Hematopoietic multipotent progenitor cell treated with erythropoietin and hydrocortisone succinate and interleukin-3 and kit ligand, for 4 days (in vitro differentiated cells): Measurements from ENCODE around the gene TCFL5.

Experiments
- DNase-seq: peaks from one replicate; pipeline ENCODE4 v3.0.0-alpha.2; 2015

Gene TCFL5

DNA sequence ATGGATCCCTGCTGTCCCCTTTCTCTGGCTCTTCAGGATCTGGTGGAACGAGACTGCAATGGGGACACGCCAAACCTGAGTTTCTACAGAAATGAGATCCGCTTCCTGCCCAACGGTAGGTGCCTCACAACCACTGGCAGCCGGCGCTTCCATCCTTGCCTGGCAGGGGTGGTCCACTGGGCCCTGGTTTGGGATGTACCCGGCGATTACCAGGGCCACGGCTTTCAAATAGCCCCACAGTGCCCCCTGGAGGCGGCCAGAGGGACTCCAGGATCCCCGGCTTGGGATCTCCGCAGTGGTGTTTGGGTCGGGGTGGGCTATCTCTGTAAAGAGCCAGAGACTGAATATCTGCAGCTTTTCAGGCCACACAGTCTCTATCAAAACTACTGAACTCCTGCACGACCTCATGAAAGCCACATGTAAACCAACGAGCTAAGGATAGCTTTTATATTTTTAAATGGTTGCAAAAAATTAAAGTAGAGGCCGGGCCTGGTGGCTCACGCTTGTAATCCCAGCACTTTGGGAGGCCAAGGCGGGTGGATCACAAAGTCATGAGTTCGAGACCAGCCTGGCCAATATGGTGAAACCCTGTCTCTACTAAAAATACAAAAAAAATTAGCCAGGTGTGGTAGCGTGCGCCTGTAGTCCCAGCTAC, 53.3 kb downstream of the TCFL5 start:
- DNase-seq = peak; percentile 83

DNA sequence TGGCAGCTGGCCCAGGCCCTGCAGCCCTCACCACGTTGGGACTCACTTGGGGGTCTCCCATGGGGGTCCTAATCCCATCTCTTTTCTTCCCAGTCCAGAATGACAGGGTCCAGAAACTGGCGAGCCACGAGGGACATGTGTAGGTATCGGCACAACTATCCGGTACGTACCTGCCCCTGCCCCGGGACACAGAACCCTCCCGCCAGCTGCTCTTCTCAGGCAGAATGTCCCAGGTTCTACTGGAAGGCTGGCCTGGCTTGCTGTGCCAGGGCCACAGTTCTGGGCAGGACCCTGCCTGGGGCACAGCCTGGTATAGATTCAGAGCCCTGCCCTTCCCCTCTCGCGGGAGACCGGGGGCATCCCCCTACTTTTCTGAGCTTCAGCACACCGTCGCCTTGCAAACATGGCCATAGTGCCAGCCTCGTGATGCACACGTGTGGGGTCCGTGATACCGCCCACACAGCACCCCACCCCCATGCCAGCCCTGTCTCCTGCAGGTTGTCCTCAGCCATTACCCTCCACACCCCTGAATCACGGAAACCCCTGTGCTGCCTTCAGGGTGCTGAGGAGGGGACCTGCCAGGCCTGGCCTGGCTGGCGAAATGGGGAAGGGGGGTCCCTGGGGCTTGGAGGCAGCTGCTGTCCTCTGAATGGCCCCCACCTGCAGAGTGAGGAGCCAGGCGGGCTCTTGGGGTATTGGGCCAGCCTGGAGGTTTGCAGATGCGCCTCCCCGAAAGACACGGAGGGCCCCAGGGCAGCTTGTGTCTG, 54.0 kb downstream of the TCFL5 start:
- DNase-seq = no peak

DNA sequence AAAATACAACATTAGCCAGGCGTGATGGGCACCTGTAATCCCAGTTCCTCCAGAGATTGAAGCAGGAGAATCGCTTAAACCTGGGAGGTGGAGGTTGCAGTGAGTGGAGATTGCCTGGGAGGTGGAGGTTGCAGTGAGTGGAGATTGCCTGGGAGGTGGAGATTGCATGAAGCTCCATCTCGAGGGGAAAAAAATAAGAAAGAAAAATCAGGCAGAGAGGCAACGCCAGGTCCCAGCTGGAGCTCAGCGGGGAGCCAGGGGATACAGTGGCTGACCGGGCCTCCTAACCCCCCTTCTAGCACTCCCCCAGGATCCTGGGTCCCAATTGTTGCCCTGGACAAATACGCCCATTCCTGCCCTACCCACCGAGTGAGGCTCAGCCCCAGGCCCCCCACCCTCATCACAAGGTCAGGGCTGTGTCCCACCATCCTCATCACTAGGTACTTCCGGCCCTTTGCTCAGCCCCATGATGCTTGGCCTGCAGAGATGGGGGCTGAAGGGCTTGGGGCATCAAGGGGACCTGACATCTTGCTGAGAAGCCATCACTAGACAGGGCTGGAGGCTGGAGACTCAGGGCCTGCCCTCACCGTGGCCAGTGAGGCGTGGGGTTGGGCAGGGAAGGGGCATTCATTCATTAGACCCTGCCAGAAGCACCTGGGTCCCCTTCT, 55.1 kb downstream of the TCFL5 start:
- no peak for DNase-seq

DNA sequence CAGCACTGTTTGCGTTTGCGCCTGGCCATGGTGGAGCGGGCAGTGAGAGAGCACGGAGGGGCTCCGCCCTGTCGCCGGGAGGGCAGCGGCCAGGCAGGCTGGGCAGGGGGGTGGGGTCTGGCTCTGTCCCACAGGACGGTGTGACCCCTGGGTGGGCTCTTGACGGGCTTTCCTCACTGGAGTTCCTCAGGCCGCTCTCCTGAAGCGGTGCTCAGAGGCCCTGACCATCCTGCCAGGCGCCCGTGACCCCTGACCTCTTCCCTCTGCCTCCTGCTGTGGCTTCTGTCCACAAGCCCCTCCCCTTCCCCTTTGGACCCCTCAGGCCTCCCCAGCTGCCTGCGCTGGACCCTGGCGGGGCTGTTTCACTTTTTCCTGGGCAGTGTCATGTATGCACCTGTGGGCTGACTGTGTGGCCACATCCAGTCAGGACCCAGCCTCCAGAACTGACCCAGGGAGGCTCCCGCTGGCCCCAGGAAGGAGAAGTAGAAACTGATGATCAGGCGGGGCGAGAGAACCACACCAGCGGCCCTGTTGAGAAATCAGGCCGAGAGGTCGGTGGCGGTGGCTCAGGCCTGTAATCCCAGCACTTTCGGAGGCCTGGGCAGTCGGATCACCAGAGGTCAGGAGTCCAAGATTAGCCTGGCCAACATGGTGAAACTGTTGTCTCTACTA, 55.8 kb downstream of the TCFL5 start:
- no peak for DNase-seq

DNA sequence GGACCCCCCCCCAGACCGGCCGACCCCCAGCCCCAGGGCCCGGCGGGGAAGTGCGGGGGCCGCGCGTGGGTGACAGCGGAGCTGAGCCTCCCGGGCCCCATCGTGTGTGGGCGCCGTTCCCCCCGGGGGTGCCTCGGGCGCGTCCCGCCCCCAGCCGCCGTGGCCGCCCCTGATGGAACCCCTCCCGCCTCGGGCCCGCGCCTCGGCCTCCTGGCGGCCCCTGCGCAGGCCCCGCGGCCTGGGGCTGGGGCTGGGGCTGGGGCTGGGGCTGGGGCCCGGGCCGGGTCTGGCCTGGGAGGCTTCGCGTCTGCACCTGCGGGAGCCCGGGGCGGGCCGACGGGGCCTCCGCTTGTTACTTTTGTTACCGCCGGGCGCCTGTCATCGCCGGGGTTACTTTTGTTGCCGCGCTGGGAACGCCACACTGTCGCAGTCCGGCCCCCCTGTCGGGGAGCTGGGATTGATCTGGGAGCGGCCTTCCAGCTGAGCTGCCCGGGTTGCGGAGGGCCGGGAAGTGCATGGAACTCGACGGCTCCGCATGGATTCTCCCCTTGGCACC, 56.4 kb downstream of the TCFL5 start:
- DNase-seq = no peak

DNA sequence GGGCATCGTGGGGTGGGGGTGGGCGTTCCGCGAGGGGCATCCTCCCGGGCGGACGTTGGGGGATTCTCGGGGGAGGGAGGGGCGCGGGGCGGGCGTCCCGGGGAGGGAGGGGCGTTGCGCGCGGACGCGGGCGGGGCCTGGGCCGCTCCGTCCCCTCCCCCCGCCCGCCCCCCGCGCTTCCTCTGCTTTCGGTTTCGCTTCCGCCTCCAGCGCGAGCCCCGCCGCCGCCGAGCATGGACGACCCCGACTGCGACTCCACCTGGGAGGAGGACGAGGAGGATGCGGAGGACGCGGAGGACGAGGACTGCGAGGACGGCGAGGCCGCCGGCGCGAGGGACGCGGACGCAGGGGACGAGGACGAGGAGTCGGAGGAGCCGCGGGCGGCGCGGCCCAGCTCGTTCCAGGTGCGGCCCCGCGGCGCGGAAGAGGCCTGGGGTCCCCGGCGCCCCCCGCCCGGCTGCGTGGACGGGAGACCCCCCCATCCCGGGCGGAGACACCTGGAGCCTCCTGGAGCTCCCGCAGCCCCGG, 56.9 kb downstream of the TCFL5 start, which contains the start of gene OGFR:
Gene OGFR (plus strand): TSS at position 209 of the 528 bp plus-strand sequence. CDS start 25 bp downstream, at position 234.
- peak; percentile 80 for DNase-seq

DNA sequence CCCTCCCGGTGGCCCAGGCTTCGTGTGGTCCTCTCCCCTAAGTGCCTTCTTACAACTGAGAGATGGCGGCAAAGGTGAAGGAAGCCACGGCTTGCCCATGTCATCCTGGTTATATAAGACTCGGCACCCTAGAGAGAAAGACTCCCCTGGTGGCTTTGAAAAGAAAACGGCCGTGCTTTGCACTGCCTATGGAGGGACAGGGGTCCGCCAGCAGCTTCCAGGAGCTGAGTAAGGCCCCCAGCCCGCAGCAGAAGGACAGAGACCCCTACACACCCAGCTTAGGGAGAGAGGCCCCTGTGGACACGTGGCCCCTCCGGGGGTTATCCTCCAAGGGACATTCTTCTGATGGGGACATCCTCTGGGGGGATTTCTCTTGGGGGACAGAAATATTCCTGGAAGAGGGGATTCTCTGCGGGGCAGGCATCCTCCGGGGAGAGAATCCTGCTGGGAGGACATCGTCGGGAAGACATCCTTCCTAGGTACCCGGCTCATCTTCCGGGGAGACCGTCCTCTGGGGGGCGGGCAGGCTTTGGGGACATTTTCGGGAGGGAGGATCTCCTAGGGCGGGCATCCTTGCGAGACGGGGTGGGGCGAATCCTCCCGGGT, 57.5 kb downstream of the TCFL5 start:
- DNase-seq = peak; percentile 60

DNA sequence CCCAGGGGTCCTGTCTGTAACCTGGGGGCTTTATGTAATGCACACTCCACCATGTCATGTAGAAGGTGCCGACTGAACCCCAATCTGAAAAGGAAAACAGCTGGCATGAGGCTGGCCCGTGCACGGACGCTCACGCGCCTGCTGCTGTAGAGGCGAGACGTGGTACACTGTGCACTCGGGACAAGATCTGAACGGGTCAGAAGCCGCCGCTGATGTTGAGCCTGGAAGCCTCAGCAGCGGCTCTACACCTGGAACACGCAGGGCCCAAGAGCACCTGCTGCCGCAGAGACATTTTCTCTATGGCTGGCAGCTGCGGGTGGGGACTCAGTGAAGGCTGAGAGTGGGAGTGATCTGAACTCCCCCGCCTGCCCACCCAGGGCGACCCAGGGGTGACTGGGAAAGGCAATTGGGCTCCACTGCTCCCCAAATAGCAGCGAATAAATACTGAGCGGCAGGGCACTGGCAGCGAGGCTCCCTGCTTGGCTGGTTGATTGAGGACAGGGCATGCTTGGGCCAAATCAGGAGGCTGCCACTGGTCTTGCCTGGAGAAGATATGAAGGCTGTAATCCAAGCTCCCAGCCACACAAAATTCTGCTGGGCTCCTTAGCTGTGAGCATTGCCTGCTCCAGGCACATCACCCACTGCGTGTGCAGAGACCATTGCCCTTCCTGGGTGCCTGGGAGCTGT, 59.5 kb downstream of the TCFL5 start:
- DNase-seq = no peak

DNA sequence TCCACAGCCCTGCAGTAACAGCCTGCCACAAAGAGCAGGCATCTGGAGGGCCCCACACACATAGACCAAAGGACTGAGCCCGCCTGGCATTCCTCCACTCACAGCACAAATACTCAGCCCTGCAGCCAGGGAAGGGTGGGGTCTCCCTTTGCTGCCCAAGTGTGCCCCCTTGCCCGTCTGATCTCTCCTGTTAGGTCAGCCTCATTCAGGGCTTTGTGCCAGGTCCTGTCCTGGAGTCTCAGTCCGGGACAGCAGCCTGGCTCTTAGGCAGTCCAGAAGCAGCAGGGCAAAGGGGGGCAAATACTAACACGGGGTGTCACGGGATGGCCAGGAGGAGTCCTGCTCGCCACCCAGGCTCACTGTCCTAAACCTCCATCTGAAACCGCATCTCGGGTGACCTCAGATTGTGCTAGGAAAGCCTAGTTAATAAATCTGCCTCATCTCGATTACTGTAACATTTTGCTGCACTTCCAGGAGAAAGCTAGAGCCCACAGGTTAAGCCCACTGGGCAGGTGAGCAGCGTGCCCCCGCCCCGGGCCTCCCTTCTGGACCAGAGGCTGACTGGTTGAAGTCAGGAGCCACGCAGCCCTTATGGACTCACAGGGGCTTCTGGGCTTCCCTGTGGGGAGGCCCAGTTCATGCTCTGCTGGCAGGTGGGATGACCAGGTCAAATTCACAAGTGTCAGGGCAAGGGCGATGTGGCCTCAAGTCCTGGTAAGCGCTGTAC, 60.2 kb downstream of the TCFL5 start:
- no peak for DNase-seq

DNA sequence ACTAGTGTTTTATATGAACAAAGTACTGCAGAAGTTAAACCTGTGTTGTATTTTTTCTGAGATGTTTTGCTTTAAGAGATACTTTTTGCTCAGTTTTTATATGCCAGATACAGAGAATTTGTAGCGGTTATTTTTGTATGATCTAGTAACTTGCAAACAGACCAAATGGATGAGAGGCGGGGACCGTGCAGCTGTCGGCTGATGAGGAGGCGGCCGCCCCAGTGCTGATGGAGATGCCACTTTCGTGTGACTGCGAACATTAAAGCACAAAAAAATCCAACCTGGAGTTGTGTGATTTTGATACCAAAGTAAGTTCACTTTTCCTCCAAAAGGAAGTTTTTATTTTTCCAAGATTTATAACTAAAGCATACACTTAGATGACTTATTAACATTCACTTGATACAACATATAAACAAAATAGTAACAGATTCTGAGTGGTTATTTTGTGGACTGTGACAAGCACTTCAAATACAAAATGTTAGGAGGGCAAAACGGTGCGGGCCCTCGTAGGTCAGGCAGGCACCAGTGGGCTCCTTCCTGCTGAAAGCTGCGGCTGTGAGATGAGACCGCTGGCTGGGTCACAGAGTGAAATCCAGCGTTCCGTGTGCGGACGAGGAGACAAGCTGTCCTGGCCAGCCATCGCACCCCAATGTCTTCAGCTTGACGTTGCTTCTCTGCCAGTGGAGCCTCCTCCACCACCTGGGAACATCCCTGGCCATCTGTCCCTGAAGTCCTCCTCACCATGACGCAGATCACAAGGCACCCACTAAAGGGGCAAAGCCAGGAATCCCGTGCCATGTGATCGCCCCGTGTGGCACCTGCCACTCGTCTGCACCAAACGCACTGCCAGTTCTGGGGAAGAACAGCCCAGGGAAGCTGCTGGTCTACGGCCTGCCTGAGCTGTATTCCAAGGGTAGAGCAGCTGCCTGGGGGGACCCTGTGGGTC, 61.0 kb downstream of the TCFL5 start:
- no peak for DNase-seq

DNA sequence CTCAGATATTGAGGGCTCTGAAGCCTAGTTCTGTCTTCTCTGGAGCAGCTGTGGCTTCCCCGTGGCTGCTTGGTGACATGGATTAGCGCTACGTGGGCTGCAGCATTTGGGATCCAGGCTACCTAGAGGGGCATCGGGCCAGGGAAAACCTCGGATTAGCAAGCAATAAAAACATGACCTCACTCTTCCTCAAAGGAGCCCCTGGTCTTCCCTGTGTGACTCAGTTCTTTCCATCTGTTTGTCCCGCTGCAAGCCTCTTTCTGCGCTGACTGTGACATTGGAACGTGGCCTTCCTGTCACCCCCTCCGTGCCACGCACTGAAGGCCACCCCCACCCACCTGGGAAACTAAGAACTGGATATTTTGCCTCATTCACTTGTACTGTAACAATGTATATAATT, 61.7 kb downstream of the TCFL5 start:
- DNase-seq = no peak

DNA sequence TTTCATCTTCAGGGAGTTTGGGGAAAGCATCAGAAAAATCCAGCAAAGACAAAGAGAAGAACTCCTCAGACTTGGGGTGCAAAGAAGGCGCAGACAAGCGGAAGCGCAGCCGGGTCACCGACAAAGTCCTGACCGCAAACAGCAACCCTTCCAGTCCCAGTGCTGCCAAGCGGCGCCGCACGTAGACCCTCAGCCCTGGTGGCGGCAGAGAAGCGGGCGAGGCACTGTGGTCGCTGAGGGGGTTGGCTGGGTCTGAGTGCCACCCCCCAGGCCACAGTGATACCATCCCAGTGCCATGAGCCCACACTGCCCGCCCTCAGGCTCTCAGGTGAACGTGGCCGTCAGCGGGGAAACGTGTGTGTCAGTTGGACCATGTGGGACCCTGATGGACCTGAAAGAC, 62.2 kb downstream of the TCFL5 start:
- DNase-seq = no peak

DNA sequence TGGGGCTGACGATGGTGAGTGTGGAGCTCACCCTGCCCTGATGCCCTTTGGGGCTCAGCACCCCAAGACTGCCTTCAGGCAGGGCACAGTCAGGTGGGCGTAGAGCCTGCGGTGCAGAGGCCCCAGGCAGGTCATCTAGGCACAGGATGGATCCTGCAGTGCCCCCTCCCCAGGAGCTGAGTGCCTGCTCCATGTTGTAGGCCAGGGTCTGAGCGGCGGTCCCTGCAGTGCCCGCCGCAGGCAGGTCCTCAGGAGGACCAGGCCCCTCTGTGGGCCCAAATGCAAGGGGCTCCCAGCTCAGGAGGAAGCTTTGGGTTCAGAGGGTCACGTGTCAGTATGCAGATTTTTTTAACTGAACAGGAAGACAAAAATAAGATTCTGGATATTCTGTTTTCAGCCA, 62.6 kb downstream of the TCFL5 start:
- DNase-seq = no peak

DNA sequence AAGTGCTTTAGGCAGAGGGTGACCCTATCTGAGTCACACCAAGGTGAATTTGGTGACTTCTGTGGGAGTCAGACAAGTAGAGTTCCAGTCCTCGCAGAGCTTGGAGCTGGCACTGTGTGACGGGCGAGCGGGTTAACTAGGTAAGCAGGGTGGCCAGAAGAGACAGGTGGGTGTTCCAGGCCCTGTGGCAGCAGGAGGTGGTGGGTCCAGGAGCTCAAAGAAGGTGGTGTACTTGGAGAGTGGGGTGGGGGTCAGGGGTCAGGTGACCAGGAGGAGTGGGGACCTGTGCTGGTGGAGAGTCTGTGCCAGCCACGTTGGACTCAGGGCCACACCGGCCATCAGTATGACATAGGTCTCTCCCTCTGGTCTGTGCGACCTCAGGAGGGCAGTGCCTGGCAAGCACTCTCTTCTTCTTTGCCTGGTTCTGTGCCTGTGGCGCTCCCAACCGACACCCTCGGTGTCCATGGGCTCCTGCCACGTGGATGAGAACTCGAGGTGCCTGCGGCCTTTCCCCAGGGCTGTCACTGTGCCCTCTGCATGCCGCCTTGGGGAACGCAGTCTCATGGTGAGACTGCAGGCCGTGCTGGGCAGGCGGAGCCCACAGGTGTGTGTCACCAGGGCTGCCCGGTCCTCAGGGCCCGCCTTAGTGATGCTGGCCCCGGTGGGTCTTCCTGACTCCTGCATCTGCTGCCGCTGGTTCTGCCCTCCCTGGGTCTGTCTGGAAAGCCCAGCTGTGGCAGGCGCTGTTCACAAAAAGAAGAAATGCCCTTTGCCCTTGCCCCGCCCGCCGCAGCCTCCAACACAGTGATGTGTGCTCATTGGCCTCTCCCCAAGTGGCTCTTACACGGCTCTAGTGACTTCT, 63.7 kb downstream of the TCFL5 start:
- no peak for DNase-seq

DNA sequence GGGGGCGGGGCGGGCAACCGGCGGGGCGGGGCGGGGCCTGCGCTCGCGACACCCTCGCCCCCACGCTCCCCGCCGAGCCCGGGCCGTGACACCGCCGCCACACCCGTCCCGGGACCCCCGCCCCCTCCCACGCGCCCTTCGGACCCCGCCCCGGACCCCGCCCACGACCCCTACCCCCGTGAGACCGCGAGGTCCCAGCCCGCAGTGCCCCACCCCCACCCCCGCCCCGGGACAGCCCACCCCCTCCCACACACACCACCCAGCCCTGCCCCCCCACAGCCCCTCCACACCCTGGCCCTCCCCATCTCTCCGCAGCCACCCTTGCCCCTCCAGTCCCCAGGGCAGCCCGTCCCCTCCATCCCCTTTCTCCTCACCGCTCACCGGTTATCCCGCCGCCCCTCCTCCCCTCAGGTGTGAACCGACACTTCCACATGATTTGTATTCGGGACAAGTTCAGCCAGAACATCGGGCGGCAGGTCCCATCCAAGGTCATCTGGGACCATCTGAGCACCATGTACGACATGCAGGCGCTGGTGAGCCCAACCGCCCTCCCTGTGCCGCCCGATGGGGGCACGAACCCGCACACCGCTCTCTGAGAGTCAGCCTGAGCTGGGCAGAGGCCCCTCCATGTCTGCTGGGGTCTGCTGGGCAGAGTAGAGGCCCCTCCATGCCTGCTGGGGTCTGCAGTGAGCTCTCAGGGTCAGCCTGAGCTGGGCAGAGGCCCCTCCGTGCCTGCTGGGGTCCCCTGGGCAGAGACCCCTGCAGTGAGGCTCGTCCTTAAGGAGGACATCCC, 64.7 kb downstream of the TCFL5 start:
- no peak for DNase-seq

DNA sequence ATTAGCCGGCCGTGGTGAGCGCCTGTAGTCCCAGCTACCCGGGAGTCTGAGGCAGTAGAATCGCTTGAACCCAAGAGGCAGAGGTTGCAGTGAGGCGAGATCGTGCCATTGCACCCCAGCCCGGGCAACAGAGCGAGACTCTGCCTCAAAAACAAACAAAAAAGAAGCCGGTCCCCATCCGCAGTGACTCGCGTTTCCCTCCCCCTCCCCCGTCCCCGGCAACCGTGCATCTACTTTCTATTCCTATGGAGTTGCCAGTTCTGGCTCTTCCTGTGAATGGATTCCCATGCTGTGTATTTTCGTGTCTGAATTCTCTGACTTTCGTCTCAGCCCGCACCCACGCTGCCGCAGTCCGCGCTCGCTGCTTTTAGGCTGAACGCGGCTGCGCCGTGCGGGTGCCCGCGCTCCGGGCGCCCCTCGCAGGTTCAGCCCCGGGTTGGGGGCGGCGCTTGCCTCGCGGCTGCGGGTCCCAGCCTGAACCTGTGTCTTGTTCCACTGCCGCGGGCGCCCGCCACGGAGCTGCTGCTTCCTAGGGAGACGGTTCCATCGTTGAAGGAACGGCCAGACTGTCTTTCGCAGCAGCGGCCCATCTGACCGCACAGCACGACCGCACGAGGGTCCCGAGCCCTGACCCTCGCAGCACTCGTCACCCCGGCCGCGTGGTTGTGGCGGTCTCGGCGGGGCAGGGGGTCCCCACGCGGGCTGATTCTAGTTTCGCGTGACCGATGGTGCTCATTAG, 66.4 kb downstream of the TCFL5 start:
- DNase-seq = peak; percentile 81
